ENCODE measurements around the gene SRGAP2C.
"Not testable (repeated sequence)": the region's sequence is repeated elsewhere in the genome, so short reads cannot be mapped to it uniquely, and the experiment has no call there.

The SRGAP2C gene

DNA sequence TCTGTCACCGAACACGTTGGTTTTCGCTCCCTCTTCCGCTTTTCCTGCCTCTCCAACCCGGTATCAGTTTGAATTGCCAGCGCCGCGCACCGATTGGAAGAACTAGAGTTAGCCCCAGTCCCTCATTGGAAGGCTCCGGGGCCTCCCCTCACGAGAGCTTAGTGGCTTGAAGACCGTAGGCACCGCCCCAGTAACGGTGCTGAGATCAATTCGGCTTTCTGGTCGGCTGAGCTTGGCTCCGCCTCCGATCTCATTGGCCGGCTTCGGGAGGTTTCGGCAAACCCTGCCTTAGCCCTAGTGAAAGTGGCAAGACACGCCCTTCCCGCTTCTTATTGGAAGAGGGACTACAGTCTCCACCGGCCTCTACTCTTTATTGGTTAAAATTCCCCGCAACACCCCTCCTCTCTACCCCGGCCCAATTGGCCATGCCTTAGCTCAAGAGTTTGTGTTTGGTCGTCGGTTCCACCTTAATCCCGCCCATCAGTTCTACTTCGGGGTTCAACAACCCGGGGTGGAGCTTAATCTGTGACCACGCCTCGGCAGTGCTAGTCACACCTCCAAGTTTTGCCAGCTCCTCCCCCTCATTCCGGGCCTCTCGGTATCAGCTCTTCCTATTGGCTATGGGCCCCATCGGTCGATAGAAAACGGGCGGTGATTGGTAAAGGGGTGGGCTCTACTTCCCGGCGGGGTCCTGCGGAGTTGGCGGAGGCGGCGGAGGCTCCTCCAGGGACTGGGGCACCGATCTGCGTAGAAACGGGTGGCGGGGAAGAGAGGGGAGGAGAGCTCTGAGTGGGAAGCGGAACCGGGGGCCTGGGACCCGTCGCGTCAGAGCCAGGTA, at the start of gene SRGAP2C, which contains the start of gene FAM72B:
SRGAP2C (plus strand) TSS at position 686 of the 838 bp plus-strand sequence. CDS start 2,472 bp downstream, outside the sequence.
FAM72B (minus strand) TSS at position 51 of the 838 bp plus-strand sequence. CDS start 851 bp downstream, outside the sequence.
- H3K9ac ChIP-seq (ENCODE audit: insufficient read length): not testable (repeated sequence)
- TF ChIP-seq POLR2AphosphoS5 (IDR thresholded peaks at IDR 0.05; ENCODE audit: borderline replicate concordance, low read depth, low read length): 0 out of 2 replicates have a peak, but pooled peaks have one; percentile 19
- H3K27ac ChIP-seq: peak within 1 kb of the TSS; percentile 46; the same call in 1 of the 2 replicates

GRCh38 chr1:121140393-121140792, 44.4 kb upstream of the SRGAP2C start:
- not testable (repeated sequence) for H3K9ac ChIP-seq (ENCODE audit: insufficient read length); H3K36me3 ChIP-seq (ENCODE audit: insufficient read depth, low read length); H3K9me3 ChIP-seq (ENCODE audit: low read depth, low read length); H3K4me3 ChIP-seq; H3K27ac ChIP-seq; DNase-seq (ENCODE audit: low read depth, low spot score)

More for the DNA sequence above, at the start of gene SRGAP2C, which contains the start of gene FAM72B:
- not testable (repeated sequence) for H3K36me3 ChIP-seq (ENCODE audit: insufficient read depth, low read length); H3K9me3 ChIP-seq (ENCODE audit: low read depth, low read length)
- DNase-seq (ENCODE audit: low read depth, low spot score): peak; percentile 94
- H3K4me3 ChIP-seq: peak within 1 kb of the TSS; percentile 72

DNA sequence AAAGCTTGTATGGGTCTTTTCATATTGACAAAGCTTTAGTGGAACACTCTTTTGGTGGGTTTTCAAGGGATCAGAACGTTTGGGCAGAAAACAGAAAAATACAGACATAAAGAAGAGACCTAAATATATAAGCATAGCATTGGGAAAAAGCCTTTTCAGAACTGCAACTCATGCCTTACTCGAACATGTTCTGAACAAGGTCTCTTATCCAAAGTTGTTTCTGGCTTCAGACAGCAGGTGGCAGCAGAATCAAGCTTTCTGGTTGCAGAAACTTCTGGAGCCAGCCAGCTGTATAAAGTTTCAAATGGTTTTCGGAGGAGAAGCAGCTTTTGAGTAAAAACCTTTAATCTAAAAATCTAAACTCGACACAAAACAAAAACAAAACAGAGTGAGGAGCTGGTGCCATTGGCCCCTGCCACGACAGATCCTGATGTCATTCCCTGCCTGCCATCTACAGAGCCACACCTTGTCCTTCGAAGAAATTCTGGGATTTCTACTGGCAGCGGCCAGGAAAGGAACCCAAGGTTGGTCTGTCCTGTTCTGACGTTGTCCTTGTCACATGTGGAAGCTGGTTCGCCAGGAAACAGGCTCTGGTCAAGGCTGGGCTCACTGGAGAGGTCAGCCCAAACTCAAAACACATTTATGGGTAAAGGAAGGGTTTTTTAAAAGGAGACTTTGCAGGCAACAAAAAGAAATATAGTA, 36.1 kb upstream of the SRGAP2C start:
- not testable (repeated sequence) for H3K9me3 ChIP-seq (ENCODE audit: low read depth, low read length); H3K36me3 ChIP-seq (ENCODE audit: insufficient read depth, low read length); H3K9ac ChIP-seq (ENCODE audit: insufficient read length); DNase-seq (ENCODE audit: low read depth, low spot score); H3K4me3 ChIP-seq; H3K27ac ChIP-seq

GRCh38 chr1:121151294-121151693, 33.5 kb upstream of the SRGAP2C start:
- not testable (repeated sequence) for H3K9ac ChIP-seq (ENCODE audit: insufficient read length); H3K36me3 ChIP-seq (ENCODE audit: insufficient read depth, low read length); H3K4me3 ChIP-seq; H3K9me3 ChIP-seq (ENCODE audit: low read depth, low read length); H3K27ac ChIP-seq; DNase-seq (ENCODE audit: low read depth, low spot score)

DNA sequence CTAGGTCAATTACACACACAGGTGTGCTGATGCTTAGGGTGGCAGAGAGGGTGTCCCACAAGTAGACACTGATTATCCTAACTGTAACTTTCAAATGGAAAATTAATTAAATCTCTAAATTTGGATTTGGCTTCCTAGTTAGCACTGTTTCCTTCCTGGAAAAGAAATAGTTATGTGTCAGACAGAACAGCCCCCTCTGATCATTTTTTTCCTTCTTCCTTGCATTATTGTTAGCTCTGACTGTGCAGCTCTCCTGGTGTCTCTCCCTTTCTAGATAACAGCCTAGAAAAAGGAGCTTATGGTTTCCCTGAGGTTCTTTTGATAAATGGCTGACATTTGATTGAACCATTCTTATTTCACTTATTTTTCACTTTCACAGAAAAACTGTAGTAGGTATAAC, 32.0 kb upstream of the SRGAP2C start:
- DNase-seq (ENCODE audit: low read depth, low spot score); H3K27ac ChIP-seq; H3K9me3 ChIP-seq (ENCODE audit: low read depth, low read length); H3K9ac ChIP-seq (ENCODE audit: insufficient read length); H3K36me3 ChIP-seq (ENCODE audit: insufficient read depth, low read length); H3K4me3 ChIP-seq: not testable (repeated sequence)

DNA sequence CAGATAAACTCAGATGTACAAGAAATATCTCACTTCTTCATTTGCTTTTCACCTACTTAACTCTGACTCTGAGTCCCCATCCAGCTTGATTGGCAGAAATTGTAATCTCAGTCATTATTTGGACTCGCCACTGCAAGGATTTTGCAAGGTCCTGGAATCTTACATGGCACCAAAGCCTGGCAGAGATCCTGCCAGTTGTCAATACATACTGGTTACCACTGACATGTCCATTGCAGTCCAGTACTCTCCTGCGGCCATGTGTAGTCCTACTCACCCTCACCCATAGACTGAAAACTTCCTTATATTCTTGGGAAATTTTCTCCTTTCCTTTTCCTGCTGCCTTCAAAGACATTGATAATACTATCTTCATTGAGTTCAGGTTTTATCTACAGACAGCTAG, 30.0 kb upstream of the SRGAP2C start:
- H3K9me3 ChIP-seq (ENCODE audit: low read depth, low read length); H3K36me3 ChIP-seq (ENCODE audit: insufficient read depth, low read length); H3K27ac ChIP-seq; DNase-seq (ENCODE audit: low read depth, low spot score); H3K4me3 ChIP-seq; H3K9ac ChIP-seq (ENCODE audit: insufficient read length): not testable (repeated sequence)

GRCh38 chr1:121155671-121156358, 29.0 kb upstream of the SRGAP2C start:
- H3K9me3 ChIP-seq (ENCODE audit: low read depth, low read length); H3K36me3 ChIP-seq (ENCODE audit: insufficient read depth, low read length); H3K4me3 ChIP-seq; DNase-seq (ENCODE audit: low read depth, low spot score); H3K27ac ChIP-seq; H3K9ac ChIP-seq (ENCODE audit: insufficient read length): not testable (repeated sequence)

GRCh38 chr1:121156958-121157603, 27.7 kb upstream of the SRGAP2C start:
- not testable (repeated sequence) for H3K27ac ChIP-seq; H3K36me3 ChIP-seq (ENCODE audit: insufficient read depth, low read length); DNase-seq (ENCODE audit: low read depth, low spot score); H3K4me3 ChIP-seq; H3K9me3 ChIP-seq (ENCODE audit: low read depth, low read length); H3K9ac ChIP-seq (ENCODE audit: insufficient read length)

DNA sequence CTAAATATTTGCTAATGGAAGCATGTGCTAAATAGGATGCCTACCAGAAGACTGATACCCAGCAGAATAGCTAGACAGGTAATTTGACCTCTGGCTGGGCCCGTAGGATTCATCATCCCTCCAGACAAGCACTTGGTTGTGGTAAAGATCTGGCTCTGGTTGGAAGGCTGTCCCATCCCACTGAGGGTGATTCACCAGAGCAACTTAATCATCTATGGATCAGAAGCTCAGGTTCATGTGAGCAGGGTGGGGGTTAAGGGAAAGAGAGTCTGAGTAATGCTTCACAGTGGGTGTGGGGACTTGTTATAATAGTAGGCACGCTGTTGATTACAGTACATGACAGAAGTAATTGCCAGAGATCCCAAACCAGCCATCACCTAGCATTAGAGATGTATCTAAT, 27.2 kb upstream of the SRGAP2C start:
- H3K9me3 ChIP-seq (ENCODE audit: low read depth, low read length); H3K4me3 ChIP-seq; H3K9ac ChIP-seq (ENCODE audit: insufficient read length); H3K36me3 ChIP-seq (ENCODE audit: insufficient read depth, low read length); DNase-seq (ENCODE audit: low read depth, low spot score); H3K27ac ChIP-seq: not testable (repeated sequence)

GRCh38 chr1:121160118-121160517, 24.7 kb upstream of the SRGAP2C start:
- H3K9ac ChIP-seq (ENCODE audit: insufficient read length); H3K36me3 ChIP-seq (ENCODE audit: insufficient read depth, low read length); H3K27ac ChIP-seq; DNase-seq (ENCODE audit: low read depth, low spot score); H3K9me3 ChIP-seq (ENCODE audit: low read depth, low read length); H3K4me3 ChIP-seq: not testable (repeated sequence)

GRCh38 chr1:121161199-121161901, 23.4 kb upstream of the SRGAP2C start:
- H3K9me3 ChIP-seq (ENCODE audit: low read depth, low read length); H3K9ac ChIP-seq (ENCODE audit: insufficient read length); H3K36me3 ChIP-seq (ENCODE audit: insufficient read depth, low read length); DNase-seq (ENCODE audit: low read depth, low spot score); H3K27ac ChIP-seq; H3K4me3 ChIP-seq: not testable (repeated sequence)

DNA sequence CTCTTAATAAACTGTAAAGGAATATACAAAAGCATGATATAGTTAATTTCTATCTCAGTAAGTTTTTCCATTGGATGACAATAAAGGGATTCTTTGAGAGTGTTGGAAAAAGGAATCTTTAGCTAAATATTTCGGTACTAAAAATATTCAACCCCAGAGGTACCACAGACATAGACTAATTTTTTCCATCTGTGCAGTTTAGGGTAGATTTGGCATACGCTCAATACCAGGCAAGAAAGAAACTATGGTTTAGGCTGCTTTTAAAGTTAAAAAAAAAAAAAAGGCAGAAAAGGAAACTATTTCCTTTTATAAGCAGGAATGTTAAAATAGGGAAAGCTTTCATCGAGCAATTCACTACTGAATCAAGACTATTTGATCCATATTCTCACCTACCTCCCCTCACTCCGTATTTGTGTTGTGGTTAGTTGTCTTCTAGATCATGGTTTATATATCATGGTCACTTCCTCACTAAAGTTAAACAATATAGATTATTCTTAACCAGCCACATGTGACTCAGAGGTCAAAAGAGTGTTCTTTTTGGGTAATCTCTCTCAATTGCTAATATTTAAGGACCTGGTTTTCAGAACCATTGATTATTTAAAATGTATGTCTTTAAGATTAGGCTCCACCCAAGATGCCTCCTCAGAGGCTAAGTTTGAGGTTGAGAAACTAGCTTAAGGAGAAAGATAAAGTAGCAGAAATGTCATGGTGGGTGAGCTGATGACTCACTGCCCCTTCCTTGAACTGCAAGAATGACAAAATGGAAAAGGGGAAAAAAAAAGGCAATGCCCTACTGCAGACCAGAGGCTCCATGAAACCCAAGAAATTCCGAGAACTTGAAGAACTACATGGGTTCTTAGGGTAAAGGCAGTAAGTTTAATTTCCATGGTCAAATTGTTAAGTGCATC, 20.7 kb upstream of the SRGAP2C start:
- not testable (repeated sequence) for DNase-seq (ENCODE audit: low read depth, low spot score); H3K4me3 ChIP-seq; H3K9me3 ChIP-seq (ENCODE audit: low read depth, low read length); H3K36me3 ChIP-seq (ENCODE audit: insufficient read depth, low read length); H3K9ac ChIP-seq (ENCODE audit: insufficient read length); H3K27ac ChIP-seq
